ENCODE results near the gene CDK19.
"Not testable (repeated sequence)": the region's sequence is repeated elsewhere in the genome, so short reads cannot be mapped to it uniquely, and the experiment has no call there.

CDK19 gene

GRCh38 chr6:110613356-110613755, 201.9 kb downstream of the CDK19 start:
- no peak for DNase-seq (ENCODE audit: extremely low read depth, insufficient read length)
- H3K27me3 ChIP-seq (replicated peaks; ENCODE audit: control insufficient read depth, insufficient read depth, low read length) = no peaks in the 10 kb centered on the region
- no peak overlapping the region for H3K4me3 ChIP-seq (replicated peaks; ENCODE audit: low read depth, low read length)
- no peaks in the 10 kb centered on the region for H3K36me3 ChIP-seq (ENCODE audit: control insufficient read depth, insufficient read depth, low read length)
- TF ChIP-seq CTCF (IDR thresholded peaks at IDR 0.05; ENCODE audit: insufficient read depth, low read length, poor library complexity, severe bottlenecking) = no peak

- no peak for DNase-seq (ENCODE audit: extremely low read depth, insufficient read length)
- no peak for TF ChIP-seq CTCF (IDR thresholded peaks at IDR 0.05; ENCODE audit: insufficient read depth, low read length, poor library complexity, severe bottlenecking)
- H3K4me3 ChIP-seq (replicated peaks; ENCODE audit: low read depth, low read length) = no peak overlapping the region
- no peaks in the 10 kb centered on the region for H3K36me3 ChIP-seq (ENCODE audit: control insufficient read depth, insufficient read depth, low read length)
- no peaks in the 10 kb centered on the region for H3K27me3 ChIP-seq (replicated peaks; ENCODE audit: control insufficient read depth, insufficient read depth, low read length)
Observed at GRCh38 chr6:110612298-110612697, 203.0 kb downstream of the CDK19 start.

- no peak for TF ChIP-seq CTCF (IDR thresholded peaks at IDR 0.05; ENCODE audit: insufficient read depth, low read length, poor library complexity, severe bottlenecking)
- no peak for DNase-seq (ENCODE audit: extremely low read depth, insufficient read length)
- H3K27me3 ChIP-seq (replicated peaks; ENCODE audit: control insufficient read depth, insufficient read depth, low read length) = no peaks in the 10 kb centered on the region
- no peaks in the 10 kb centered on the region for H3K36me3 ChIP-seq (ENCODE audit: control insufficient read depth, insufficient read depth, low read length)
- no peak overlapping the region for H3K4me3 ChIP-seq (replicated peaks; ENCODE audit: low read depth, low read length)
Observed at GRCh38 chr6:110609101-110609500, 206.2 kb downstream of the CDK19 start.

GRCh38 chr6:110608151-110608550, 207.1 kb downstream of the CDK19 start:
- no peaks in the 10 kb centered on the region for H3K27me3 ChIP-seq (replicated peaks; ENCODE audit: control insufficient read depth, insufficient read depth, low read length)
- TF ChIP-seq CTCF (IDR thresholded peaks at IDR 0.05; ENCODE audit: insufficient read depth, low read length, poor library complexity, severe bottlenecking) = no peak
- DNase-seq (ENCODE audit: extremely low read depth, insufficient read length) = no peak
- no peak overlapping the region for H3K4me3 ChIP-seq (replicated peaks; ENCODE audit: low read depth, low read length)
- no peaks in the 10 kb centered on the region for H3K36me3 ChIP-seq (ENCODE audit: control insufficient read depth, insufficient read depth, low read length)

- H3K4me3 ChIP-seq (replicated peaks; ENCODE audit: low read depth, low read length) = no peak overlapping the region
- H3K36me3 ChIP-seq (ENCODE audit: control insufficient read depth, insufficient read depth, low read length) = no peaks in the 10 kb centered on the region
- no peaks in the 10 kb centered on the region for H3K27me3 ChIP-seq (replicated peaks; ENCODE audit: control insufficient read depth, insufficient read depth, low read length)
- TF ChIP-seq CTCF (IDR thresholded peaks at IDR 0.05; ENCODE audit: insufficient read depth, low read length, poor library complexity, severe bottlenecking) = no peak
- no peak for DNase-seq (ENCODE audit: extremely low read depth, insufficient read length)
Observed at GRCh38 chr6:110606151-110606550, 209.1 kb downstream of the CDK19 start.

GRCh38 chr6:110600640-110601039, 214.6 kb downstream of the CDK19 start:
- DNase-seq (ENCODE audit: extremely low read depth, insufficient read length); H3K4me3 ChIP-seq (replicated peaks; ENCODE audit: low read depth, low read length); H3K36me3 ChIP-seq (ENCODE audit: control insufficient read depth, insufficient read depth, low read length); H3K27me3 ChIP-seq (replicated peaks; ENCODE audit: control insufficient read depth, insufficient read depth, low read length): not testable (repeated sequence)

All from GM06990 (cell line).